HG02588 (cell line): ENCODE results near the gene SPTLC3.

Experiments
- ATAC-seq: cut with Tn5 transposase; IDR thresholded peaks from one replicate; pipeline ENCODE4 v1.9.1; 2021; ENCODE audit warnings: mild to moderate bottlenecking, moderate library complexity; ENCODE audit not compliant: unreplicated experiment

SPTLC3 gene

DNA sequence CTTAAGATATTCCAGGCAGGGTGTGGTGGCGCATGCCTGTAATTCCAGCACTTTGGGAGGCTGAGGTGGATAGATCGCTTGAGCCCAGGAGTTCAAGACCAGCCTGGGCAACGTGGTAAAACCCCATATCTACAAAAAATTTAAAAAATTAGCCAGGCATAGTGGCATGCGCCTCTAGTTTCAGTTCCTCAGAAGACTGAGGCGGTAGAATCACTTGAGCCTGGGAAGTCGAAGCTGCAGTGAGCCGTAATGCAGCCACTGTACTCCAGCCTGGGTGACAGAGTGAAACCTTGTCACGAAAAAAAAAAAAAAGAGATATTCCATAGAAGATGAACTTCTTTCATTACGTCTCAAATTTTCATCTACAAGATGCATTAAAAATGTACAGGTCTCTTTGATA is 165.6 kb downstream of the SPTLC3 start:
- no peak for ATAC-seq

- ATAC-seq, result no peak
These were observed 172.5 kb downstream of the SPTLC3 start for GRCh38 chr20:13180986-13181889.

- no peak for ATAC-seq
These were observed 174.2 kb downstream of the SPTLC3 start for GRCh38 chr20:13183005-13183404.

- ATAC-seq, result no peak
These were observed 177.4 kb downstream of the SPTLC3 start for GRCh38 chr20:13186043-13186774.

DNA sequence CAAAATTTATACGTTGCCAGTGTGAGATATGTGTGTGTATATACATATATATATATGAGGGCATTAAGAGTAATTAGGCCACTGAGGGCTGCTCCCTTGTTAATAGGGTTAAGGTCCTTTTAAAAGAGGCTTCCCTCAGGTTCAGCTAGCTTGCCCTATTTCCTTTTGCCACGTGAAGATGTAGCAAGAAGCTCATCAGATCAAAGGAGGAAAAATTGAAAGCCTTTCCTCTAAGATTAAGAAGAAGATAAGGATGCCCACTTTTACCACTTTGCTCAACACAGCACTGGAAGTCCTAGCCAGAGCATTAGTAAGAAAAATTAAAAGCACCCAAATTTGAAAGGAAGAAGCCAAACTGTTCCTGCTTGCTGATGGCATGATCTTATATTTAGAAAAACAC is 179.1 kb downstream of the SPTLC3 start:
- no peak for ATAC-seq

- ATAC-seq, result no peak
These were observed 190.5 kb downstream of the SPTLC3 start for GRCh38 chr20:13199279-13199678.

DNA sequence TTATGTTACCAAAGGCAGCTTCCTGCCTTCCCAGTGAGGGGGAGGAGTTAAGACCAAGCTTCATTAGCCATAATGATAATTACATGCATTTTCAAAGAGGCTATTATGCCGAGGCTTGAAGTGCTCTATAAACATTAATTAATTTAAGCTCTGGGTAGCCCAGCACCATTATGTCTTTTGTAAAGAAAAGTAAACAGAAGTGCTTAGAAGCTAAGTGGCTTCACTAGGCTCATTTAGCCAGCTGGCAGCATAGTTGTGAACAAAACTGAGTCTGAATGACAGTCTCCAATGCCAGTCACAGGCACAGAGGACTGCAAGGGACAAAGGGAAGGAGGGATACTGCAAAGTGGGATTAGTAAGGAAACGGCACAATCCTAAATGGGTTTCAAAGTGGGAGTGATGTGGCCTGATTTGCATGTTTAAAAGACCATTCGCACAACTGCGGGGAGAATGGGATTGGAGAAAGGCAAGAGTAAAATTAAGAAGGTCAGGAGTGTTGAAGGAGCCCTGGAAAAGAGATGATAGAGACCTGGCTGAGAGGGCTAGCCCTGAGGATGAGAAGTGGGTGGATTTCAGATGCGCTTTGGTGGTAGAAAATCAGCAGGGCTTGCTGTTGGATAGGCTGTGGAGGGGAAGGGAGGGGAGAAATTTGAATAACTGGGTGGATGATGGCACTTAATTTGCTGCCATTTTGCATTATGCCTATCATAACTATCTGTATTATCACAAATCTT is 192.2 kb downstream of the SPTLC3 start:
- no peak for ATAC-seq

DNA sequence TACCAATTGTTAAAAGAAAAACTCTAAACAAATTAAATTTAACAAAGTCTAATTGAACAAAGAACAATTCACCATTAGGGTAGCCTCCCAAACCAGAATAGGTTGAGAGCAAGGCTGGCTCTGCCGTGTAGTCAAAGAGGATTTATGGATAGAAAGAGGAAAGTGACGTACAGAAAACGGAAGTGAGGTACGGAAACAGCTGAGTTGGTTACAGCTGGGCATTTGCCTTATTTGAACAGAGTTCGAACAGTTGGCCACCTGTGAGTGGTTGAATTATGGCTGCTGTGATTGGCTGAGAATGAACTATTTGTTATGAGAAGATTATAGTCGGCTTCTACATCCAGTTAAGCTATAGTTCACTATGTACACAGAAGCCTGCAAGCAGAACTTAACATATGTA is 193.8 kb downstream of the SPTLC3 start:
- ATAC-seq, result no peak

- no peak for ATAC-seq
These were observed 196.7 kb downstream of the SPTLC3 start for GRCh38 chr20:13205425-13205824.

GRCh38 chr20:13205848-13206434 is 197.2 kb downstream of the SPTLC3 start:
- ATAC-seq, result no peak

GRCh38 chr20:13207016-13207415 is 198.2 kb downstream of the SPTLC3 start:
- ATAC-seq, result no peak

GRCh38 chr20:13211956-13212618 is 203.3 kb downstream of the SPTLC3 start:
- ATAC-seq, result no peak

DNA sequence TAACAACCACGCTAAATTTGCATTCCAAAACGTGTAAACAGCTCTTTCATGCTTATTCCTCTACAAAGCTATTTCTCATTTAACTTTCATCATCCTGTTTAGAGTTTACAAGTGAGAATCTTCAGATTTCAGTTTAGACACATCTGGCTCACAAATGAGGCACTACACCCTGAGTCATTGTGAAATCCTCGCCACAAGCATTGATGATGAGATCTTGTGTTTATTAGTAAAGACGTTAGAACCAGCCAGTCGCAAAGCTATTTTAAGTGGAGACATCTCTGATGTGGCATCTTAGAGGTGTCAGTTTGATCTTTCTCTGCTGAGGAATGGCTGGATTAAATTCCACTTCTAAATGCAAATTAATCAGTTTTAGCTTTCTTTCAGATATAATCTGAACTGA is 204.0 kb downstream of the SPTLC3 start:
- no peak for ATAC-seq

DNA sequence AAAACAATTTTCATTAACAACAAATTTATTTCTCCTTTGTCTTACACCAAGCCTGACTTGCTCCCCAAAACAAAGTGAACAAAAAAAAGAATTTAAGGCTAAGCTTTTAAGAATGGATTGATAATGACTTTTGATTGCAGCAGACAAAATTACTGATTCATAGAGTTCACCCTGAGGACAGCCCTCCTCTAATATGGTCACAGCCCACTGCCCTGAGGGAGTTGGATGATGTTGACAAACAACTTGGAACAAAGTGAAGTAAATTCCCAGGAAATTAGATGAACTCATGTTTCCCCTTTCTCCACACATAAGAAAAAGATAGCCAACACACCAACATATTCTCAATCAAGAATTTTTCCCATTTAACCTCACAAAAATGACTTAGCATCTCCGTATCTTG is 204.6 kb downstream of the SPTLC3 start:
- no peak for ATAC-seq

GRCh38 chr20:13216533-13216932 is 207.8 kb downstream of the SPTLC3 start:
- no peak for ATAC-seq
